ENCODE measurements around the gene FEM1B.

DNA sequence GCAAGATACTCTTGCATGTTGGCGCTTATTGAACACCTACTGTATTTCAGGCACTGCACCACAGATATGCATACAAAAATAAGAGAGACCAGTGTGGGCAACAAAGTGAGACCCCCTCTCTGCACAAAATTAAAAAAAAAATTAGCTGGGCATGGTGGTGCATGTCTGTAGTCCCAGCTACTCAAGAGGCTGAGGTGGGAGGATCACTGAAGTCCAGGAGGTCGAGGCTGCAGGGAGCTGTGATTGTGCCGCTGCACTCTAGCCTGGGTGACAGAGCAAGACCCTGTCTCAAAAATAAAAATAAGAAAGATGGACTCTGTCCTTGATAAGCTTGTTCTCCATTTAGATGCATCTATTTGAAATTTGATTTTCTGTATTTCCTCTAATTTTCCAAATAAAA, 20.8 kb downstream of the FEM1B start:
- TF ChIP-seq, protein P1, sequence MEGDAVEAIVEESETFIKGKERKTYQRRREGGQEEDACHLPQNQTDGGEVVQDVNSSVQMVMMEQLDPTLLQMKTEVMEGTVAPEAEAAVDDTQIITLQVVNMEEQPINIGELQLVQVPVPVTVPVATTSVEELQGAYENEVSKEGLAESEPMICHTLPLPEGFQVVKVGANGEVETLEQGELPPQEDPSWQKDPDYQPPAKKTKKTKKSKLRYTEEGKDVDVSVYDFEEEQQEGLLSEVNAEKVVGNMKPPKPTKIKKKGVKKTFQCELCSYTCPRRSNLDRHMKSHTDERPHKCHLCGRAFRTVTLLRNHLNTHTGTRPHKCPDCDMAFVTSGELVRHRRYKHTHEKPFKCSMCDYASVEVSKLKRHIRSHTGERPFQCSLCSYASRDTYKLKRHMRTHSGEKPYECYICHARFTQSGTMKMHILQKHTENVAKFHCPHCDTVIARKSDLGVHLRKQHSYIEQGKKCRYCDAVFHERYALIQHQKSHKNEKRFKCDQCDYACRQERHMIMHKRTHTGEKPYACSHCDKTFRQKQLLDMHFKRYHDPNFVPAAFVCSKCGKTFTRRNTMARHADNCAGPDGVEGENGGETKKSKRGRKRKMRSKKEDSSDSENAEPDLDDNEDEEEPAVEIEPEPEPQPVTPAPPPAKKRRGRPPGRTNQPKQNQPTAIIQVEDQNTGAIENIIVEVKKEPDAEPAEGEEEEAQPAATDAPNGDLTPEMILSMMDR (IDR thresholded peaks at IDR 0.05), result no peak
- TF ChIP-seq POLR2A (IDR thresholded peaks at IDR 0.05) (no peak), POLR2AphosphoS5 (IDR thresholded peaks at IDR 0.05) (no peak)

Measured in prostate gland (tissue), 2 donors.